Endothelial cell of umbilical vein (primary cell): ENCODE data around the gene PRCC. TPM values are rescaled to one million over a fixed set of nuclear protein-coding genes. Genes with fewer than 3 reads are reported as not detected.

Experiments used
- BruUV-seq: library from RNA; stranded (reverse); fragments of 400-500 nt; replicated peaks from 2 replicates; lab custom pipeline; 2021; lab: Mats Ljungman, UMichigan
- CTCF ChIA-PET: fragments of 300-600, 350-600 bp; sonication (Branson Sonifier 250); formaldehyde crosslinking; loops from one replicate; lab custom pipeline; 2021; ENCODE audit warnings: antibody characterized with exemption, inconsistent platforms; lab: Charles Lee
- POLR2A ChIA-PET: fragments of 300-600, 350-600 bp; sonication (Branson Sonifier 250); formaldehyde crosslinking; loops from one replicate; lab custom pipeline; 2021; ENCODE audit warnings: antibody characterized with exemption, inconsistent platforms; lab: Charles Lee
- DNase-seq: peaks from one replicate; pipeline ENCODE4 v3.0.0-alpha.2; 2011; ENCODE audit warnings: low read depth, low spot score
- FAIRE-seq: peaks from 2 replicates; lab custom pipeline; 2011; peaks lifted over from hg19 to GRCh38; lab: Jason Lieb, UNC
- H2AFZ ChIP-seq: 2 replicates; pipeline ENCODE4 v1.6.0; 2012; ENCODE audit warnings: low read depth, low read length, control low read depth, inconsistent platforms
- H3K27ac ChIP-seq: 2 replicates; pipeline ENCODE4 v1.5.1; 2011; ENCODE audit warnings: low read depth, mild to moderate bottlenecking, control low read depth, low read length, moderate library complexity; ENCODE audit not compliant: insufficient read depth
- H3K27me3 ChIP-seq, 2 experiments: 2 replicates each; pipeline versions ENCODE4 v1.6.0 to v1.6.1; 2011; ENCODE audit warnings: low read length in 2 of 2, mixed read lengths in 1 of 2; ENCODE audit not compliant: control insufficient read depth in 2 of 2, insufficient read depth in 2 of 2
- H3K36me3 ChIP-seq, 2 experiments: 2 replicates in 1 of 2; 3 replicates in 1 of 2; pipeline ENCODE4 v1.5.1; 2011; ENCODE audit warnings: low read length in 2 of 2, mild to moderate bottlenecking in 1 of 2, moderate library complexity in 1 of 2; ENCODE audit not compliant: control insufficient read depth in 2 of 2, insufficient read depth in 2 of 2; ENCODE audit errors: extremely low read depth in 1 of 2
- H3K4me1 ChIP-seq: 3 replicates; pipeline ENCODE4 v1.5.1; 2011; ENCODE audit warnings: mild to moderate bottlenecking, low read length; ENCODE audit not compliant: control insufficient read depth, insufficient read depth; ENCODE audit errors: extremely low read depth
- H3K4me2 ChIP-seq: 2 replicates; pipeline ENCODE4 v1.6.1; 2011; ENCODE audit warnings: low read length, control low read depth, mixed read lengths; ENCODE audit not compliant: insufficient read depth
- H3K4me3 ChIP-seq, 3 experiments: fragments of 200-600 bp in 1 of 3; sonication (generic), shearing (Covaris generic) in 1 of 3; replicated peaks in 1 of 3; 2 replicates each; pipeline ENCODE4 v1.5.1; 2011 to 2016; ENCODE audit warnings: control low read depth in 3 of 3, low read length in 3 of 3, mild to moderate bottlenecking in 2 of 3, inconsistent platforms in 1 of 3, low read depth in 1 of 3, moderate library complexity in 1 of 3; ENCODE audit not compliant: insufficient read depth in 1 of 3
- H3K79me2 ChIP-seq: 2 replicates; pipeline ENCODE4 v1.6.0; 2012; ENCODE audit warnings: low read length, inconsistent platforms; ENCODE audit not compliant: control insufficient read depth, insufficient read depth
- H3K9ac ChIP-seq: replicated peaks from 2 replicates; pipeline ENCODE3; 2011; ENCODE audit warnings: low read length, control low read depth; ENCODE audit not compliant: insufficient read depth; ENCODE audit errors: extremely low read depth
- H3K9me1 ChIP-seq: replicated peaks from 3 replicates; pipeline ENCODE4 v1.6.0; 2011; ENCODE audit warnings: mild to moderate bottlenecking, low read length; ENCODE audit not compliant: control insufficient read depth, insufficient read depth; ENCODE audit errors: extremely low read depth
- H3K9me3 ChIP-seq: replicated peaks from 2 replicates; pipeline ENCODE4 v1.5.1; 2012; ENCODE audit warnings: low read length, inconsistent platforms; ENCODE audit not compliant: control insufficient read depth, insufficient read depth
- H4K20me1 ChIP-seq: replicated peaks from 2 replicates; pipeline ENCODE3; 2011; ENCODE audit warnings: mild to moderate bottlenecking, low read length; ENCODE audit not compliant: control insufficient read depth, insufficient read depth; ENCODE audit errors: extremely low read depth
- EZH2 ChIP-seq: IDR thresholded peaks from 2 replicates; pipeline ENCODE4 v1.6.1; 2012; ENCODE audit warnings: borderline replicate concordance, low read depth, mild to moderate bottlenecking, moderate library complexity, low read length, inconsistent platforms; ENCODE audit not compliant: severe bottlenecking
- FOS ChIP-seq: IDR thresholded peaks from 2 replicates; pipeline ENCODE4 v1.6.1; 2011; ENCODE audit warnings: mild to moderate bottlenecking, low read length, moderate library complexity, borderline replicate concordance; ENCODE audit not compliant: insufficient read depth
- GATA2 ChIP-seq: IDR thresholded peaks from 2 replicates; pipeline ENCODE4 v1.7.0; 2011; ENCODE audit warnings: low read depth, mild to moderate bottlenecking, moderate library complexity, mixed read lengths, low read length; ENCODE audit not compliant: insufficient read length, insufficient read depth
- JUN ChIP-seq: IDR thresholded peaks from 2 replicates; pipeline ENCODE4 v1.6.1; 2011; ENCODE audit warnings: borderline replicate concordance, low read depth; ENCODE audit not compliant: insufficient read length, insufficient read depth
- MAX ChIP-seq: IDR thresholded peaks from 2 replicates; pipeline ENCODE4 v1.6.1; 2011; ENCODE audit not compliant: insufficient read depth, insufficient read length
- MYC ChIP-seq: IDR thresholded peaks from one replicate; pipeline ENCODE4 v1.6.1; 2011; ENCODE audit warnings: mild to moderate bottlenecking, low read depth, low read length
- POLR2A ChIP-seq: IDR thresholded peaks from 2 replicates; pipeline ENCODE4 v1.6.1; 2012; ENCODE audit warnings: low read depth, mild to moderate bottlenecking, control low read depth, low read length
- POLR2AphosphoS5 ChIP-seq: IDR thresholded peaks from 2 replicates; pipeline ENCODE4 v1.6.1; 2012; ENCODE audit warnings: low read depth, mild to moderate bottlenecking, control low read depth, low read length, moderate library complexity; ENCODE audit not compliant: insufficient read depth
- dilution Hi-C: fragments of 300-500 bp; cut with MboI; formaldehyde crosslinking; loops from one replicate; pipeline ENCODE4 v1.15.0; 2019; ENCODE audit warnings: low sequenced_read_pairs; ENCODE audit not compliant: extremely low pct_ligation_motif_present
- intact Hi-C: fragments of 100-400 bp; cut with micrococcal nuclease; formaldehyde crosslinking; loops from one replicate; pipeline ENCODE4 v1.10.0; 2022
- polyA plus RNA-seq, 4 experiments: library from polyadenylated mRNA; depleted of rRNA in 3 of 4; stranded (reverse) in 3 of 4; unstranded in 1 of 4; fragments of >200 nt; gene quantifications; 2 replicates each; pipeline versions ENCODE4 v1.2.1 to v1.2.3, GENCODE V29; 2011 to 2012; ENCODE audit warnings: missing spikeins in 1 of 4
- total RNA-seq: library from RNA; stranded (reverse); gene quantifications from 2 replicates; pipeline ENCODE4 v1.2.3, GENCODE V29; 2021
- TF ChIP-seq, protein P1 (sequence below), 2 donors: IDR thresholded peaks; 1 replicate in 1 of 2; 2 replicates in 1 of 2; pipeline ENCODE4 v1.5.1; 2011; ENCODE audit warnings: low read length in 2 of 2, mild to moderate bottlenecking in 2 of 2, moderate library complexity in 2 of 2, control low read depth in 1 of 2, inconsistent platforms in 1 of 2, low read depth in 1 of 2; ENCODE audit not compliant: insufficient read depth in 1 of 2; ENCODE audit errors: extremely low read depth in 1 of 2

The PRCC gene
- total and polyA plus RNA-seq, 2 donors (not counting 3 experiments of a cell fraction or from before 2014, with no cell fraction given), result 71.5 to 77.4 TPM

GRCh38 chr1:156742017-156742416 is 25.3 kb upstream of the PRCC start:
- FAIRE-seq (no peak), DNase-seq (no peak)
- H3K79me2 ChIP-seq, result peaks cover 38% of the 10 kb centered on the region
- no peak overlapping the region for H2AFZ ChIP-seq
- no peaks in the 10 kb centered on the region for H3K27me3 ChIP-seq
- no peak overlapping the region for H3K4me2 ChIP-seq
- ChIA-PET CTCF (interaction anchor here (2.4 to 2.6 kb wide), 2 partner anchors 10 to 14 kb away, joined by 14 to 52 read pairs; partner anchors contain the start of genes HDGF, ISG20L2 and METTL25B), POLR2A (no interaction called here)
- dilution Hi-C loops (no loop called here), intact Hi-C loops (loop anchor here (5.0 kb wide), 1 partner anchor 150 kb away; the partner anchor contains the start of gene PEAR1)
- no TSS peak for BruUV-seq
- no peaks in the 10 kb centered on the region for H3K9me3 ChIP-seq
- H3K36me3 ChIP-seq, result peaks cover 11 to 22% of the 10 kb centered on the region in 2 experiments
- no peak overlapping the region for H3K9ac ChIP-seq
- H3K27ac ChIP-seq, result no peak overlapping the region
- peaks cover 22% of the 10 kb centered on the region for H3K4me1 ChIP-seq
- H3K4me3 ChIP-seq, result no peak overlapping the region
- no peaks in the 10 kb centered on the region for H4K20me1 ChIP-seq
- no peaks in the 10 kb centered on the region for H3K9me1 ChIP-seq
- TF ChIP-seq GATA2 (no peak), EZH2 (no peak), POLR2AphosphoS5 (no peak), MYC (no peak)

GRCh38 chr1:156742801-156743200 is 24.5 kb upstream of the PRCC start:
- H3K4me1 ChIP-seq, result peaks cover 29% of the 10 kb centered on the region
- H3K4me3 ChIP-seq, result no peak overlapping the region
- BruUV-seq, result no TSS peak
- POLR2A ChIA-PET, result no interaction called here
- H3K27ac ChIP-seq, result no peak overlapping the region
- TF ChIP-seq FOS, result no peak
- no peak for TF ChIP-seq MYC
- no peak for TF ChIP-seq POLR2AphosphoS5
- TF ChIP-seq EZH2, result no peak
- no peak for TF ChIP-seq MAX
- TF ChIP-seq GATA2, result no peak
- TF ChIP-seq, protein P1, sequence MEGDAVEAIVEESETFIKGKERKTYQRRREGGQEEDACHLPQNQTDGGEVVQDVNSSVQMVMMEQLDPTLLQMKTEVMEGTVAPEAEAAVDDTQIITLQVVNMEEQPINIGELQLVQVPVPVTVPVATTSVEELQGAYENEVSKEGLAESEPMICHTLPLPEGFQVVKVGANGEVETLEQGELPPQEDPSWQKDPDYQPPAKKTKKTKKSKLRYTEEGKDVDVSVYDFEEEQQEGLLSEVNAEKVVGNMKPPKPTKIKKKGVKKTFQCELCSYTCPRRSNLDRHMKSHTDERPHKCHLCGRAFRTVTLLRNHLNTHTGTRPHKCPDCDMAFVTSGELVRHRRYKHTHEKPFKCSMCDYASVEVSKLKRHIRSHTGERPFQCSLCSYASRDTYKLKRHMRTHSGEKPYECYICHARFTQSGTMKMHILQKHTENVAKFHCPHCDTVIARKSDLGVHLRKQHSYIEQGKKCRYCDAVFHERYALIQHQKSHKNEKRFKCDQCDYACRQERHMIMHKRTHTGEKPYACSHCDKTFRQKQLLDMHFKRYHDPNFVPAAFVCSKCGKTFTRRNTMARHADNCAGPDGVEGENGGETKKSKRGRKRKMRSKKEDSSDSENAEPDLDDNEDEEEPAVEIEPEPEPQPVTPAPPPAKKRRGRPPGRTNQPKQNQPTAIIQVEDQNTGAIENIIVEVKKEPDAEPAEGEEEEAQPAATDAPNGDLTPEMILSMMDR (IDR thresholded peaks at IDR 0.05; ENCODE audit: extremely low read depth in 1 of 2, insufficient read depth in 1 of 2, low read depth in 1 of 2, low read length in 2 of 2), result no peak
- TF ChIP-seq JUN, result no peak
- TF ChIP-seq POLR2A, result no peak
- intact Hi-C loops, result loop anchor here (5.0 kb wide), 1 partner anchor 150 kb away; the partner anchor contains the start of gene PEAR1
- H3K79me2 ChIP-seq, result peaks cover 46% of the 10 kb centered on the region
- no peak overlapping the region for H2AFZ ChIP-seq
- dilution Hi-C loops, result no loop called here
- H3K27me3 ChIP-seq, result no peaks in the 10 kb centered on the region
- H3K4me2 ChIP-seq, result no peak overlapping the region
- no peaks in the 10 kb centered on the region for H3K9me3 ChIP-seq
- H3K9ac ChIP-seq, result no peak overlapping the region
- FAIRE-seq (no peak), DNase-seq (no peak)
- peaks cover 11 to 17% of the 10 kb centered on the region in 2 experiments for H3K36me3 ChIP-seq
- no peaks in the 10 kb centered on the region for H4K20me1 ChIP-seq
- no peaks in the 10 kb centered on the region for H3K9me1 ChIP-seq
- CTCF ChIA-PET, result no interaction called here
